NCI-H1417 (cell line): Measurements from ENCODE around the gene SEPHS1.
"Not testable (repeated sequence)": the region's sequence is repeated elsewhere in the genome, so short reads cannot be mapped to it uniquely, and the experiment has no call there.

Experiments used
- DNase-seq, 3 experiments: peaks; one replicate each; lab custom pipeline; 2025; lab: John Stamatoyannopoulos, UW

Gene SEPHS1

DNA sequence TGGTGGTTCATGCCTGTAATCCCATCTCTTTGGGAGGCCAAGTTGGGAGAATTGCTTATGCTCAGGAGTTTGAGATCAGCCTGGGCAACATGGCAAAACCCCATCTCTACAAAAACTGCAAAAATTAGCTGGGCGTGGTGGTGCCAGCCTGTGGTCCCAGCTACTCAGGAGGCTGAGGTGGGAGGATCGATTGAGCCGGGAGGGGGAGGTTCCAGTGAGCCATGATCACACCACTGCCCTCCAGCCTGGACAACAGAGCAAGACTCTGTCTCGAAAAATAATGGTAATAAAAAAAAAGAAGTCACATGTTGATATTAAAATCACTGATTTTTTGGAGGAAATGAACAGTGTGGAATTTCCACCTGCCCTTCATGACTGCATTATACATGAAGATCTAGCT is 64.0 kb downstream of the SEPHS1 start:
- no peak for DNase-seq

DNA sequence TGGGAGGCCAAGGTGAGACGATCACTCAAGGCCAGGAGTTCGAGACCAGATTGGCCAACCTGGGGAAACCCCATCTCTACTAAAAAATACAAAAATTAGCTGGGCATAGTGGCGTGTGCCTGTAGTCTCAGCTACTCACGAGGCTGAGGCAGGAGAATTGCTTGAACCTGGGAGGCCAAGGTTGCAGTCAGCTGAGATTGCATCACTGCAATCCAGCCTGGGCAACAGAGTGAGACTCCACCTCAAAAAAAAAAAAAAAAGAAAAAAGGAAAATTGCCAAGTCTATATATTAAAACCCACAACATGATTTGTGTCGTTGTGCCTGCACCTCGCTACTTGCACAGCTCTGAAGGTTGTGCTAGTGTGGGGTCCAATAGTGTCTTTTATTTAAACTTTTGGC is 65.7 kb downstream of the SEPHS1 start:
- DNase-seq: not testable (repeated sequence)

DNA sequence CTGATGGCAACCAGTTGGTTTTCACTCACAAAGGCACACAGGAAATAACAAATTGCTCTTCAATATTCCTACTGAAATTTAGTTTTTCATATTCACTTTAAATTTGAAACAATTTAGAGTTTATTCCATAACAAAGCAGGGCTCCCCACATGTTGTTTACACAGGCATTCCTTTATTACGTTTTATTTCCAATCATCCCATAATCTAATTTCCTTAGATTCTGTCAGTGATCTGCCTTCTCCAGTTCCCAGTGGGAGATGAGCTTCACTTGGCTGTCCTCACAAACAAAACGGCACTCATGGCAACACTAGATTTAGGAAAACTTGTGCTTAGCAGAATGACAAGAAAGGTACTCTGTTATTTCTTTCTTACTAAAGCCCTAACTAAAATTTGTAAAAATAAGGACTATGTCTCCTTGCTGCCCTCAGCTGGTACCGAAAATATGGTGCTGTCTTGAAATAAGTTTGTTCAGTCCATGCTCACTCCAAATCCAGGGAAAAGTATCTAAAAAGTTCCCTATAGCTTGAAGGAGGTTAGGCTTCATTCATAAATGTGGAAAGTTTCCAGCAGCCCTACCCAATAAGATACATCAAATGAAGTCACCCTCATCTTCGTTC is 71.2 kb downstream of the SEPHS1 start:
- no peak for DNase-seq

DNA sequence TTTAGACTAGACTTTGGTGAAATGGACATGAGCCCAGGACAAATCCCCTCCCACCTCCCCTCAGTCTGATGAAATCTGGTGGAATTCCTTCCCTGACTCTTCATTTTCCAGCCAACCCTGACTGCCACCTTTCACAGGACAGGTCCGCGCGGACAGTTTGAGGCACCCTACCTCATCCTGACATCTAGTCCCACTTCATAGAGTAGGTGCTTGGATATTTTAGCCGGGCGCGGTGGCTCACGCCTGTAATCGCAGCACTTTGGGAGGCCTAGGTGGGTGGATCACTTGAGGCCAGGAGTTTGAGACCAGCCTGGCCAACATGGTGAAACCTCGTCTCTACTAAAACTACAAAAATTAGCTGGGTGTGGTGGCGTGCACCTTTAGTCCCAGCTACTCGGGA is 71.9 kb downstream of the SEPHS1 start:
- DNase-seq: not testable (repeated sequence)

DNA sequence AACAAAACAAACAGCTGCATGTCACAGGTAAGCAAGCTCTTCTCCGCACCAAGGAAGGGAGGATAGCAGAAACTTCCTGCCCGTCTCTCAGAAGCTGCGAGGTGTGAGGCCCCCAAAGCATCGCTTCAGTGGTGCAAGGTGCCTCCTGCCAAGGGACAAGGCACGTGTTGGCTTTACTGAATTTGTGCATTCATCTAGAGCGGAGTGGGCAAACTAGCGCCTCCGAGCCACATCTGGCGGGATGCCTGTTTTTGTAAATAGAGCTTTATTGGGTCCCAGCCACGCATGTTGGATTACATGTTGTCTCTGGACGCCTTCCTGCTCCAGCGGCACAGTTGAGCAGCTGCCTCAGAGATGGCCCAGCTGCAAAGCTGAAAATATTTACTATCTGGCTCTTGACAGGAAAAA is 75.9 kb downstream of the SEPHS1 start:
- no peak for DNase-seq

DNA sequence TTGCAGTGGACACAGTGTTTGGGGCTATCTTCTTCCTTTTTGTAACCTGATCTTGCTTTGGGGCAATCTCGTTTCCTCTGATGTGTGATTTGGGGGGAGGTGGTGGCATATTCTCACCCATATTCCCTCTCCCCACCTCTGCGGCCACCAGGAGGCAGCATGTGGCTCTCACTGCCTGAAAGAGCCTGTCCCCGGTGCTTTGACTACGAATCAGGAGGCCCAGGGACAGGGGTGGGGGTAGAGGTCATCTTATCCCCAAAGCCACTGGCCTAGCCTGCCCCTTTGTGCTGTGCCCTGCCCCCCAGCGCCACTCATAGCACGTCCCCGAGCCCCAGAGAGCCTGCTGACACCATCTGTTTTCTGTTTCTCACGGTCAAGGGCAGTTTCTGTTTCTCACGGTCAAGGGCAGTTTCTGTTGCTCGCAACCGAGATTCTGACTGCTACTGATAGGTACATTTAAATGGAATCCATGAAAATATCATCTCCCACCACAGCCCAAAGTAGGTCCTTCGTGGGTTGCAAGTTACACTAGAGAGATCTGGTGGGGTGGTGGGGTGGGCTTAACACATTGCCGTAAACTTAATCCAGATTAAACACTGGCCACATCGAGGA is 76.4 kb downstream of the SEPHS1 start:
- DNase-seq: no peak

DNA sequence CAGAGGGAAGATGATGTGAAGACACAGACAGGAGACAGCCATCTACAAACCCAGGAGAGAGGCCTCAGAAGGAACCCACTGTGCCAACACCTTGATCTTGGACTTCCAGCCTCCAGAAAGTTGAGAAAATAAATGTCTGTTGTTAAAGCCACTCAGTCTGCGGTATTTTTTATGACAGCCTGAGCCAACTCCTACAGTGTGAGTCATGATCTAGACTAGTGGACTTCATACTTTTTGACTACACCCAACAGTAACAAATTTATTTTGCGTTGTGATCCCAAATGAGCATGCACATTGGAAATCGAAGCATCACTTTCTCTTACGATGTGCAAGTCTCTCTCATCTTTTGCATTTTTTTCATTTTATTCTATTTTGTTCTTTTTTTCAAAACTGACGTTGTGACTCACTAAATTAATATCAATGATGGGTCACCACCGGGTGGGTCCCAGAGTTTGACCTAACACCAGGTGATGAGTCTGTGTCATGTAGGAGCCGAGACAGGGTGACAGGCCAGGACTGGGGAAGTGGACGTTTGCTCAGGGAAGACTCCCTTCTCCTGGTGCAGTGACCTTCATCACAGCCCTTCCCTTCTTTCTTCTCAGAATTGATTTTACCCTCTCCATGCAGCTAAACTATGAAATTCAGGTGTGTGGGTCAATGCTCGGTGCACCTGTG is 77.1 kb downstream of the SEPHS1 start:
- DNase-seq: no peak

DNA sequence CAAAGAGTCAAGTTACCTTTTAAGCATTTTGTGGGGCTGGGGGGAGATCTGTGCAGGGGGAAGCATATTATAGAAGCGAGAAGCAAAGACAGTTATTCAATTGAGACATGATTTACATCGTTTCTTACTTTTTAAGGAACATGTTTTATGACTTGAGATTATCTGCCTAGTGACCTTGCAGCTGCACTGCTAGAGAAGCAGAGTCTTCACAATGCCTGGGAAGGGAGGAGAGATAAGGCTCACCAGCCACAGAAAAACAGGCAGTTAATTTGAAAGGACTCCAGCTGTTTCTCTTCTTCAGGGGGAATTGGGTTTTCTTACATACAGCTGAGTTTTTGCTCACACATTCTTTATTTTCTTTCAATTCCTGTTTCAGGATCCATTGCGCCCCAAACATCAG is 79.3 kb downstream of the SEPHS1 start:
- no peak for DNase-seq

DNA sequence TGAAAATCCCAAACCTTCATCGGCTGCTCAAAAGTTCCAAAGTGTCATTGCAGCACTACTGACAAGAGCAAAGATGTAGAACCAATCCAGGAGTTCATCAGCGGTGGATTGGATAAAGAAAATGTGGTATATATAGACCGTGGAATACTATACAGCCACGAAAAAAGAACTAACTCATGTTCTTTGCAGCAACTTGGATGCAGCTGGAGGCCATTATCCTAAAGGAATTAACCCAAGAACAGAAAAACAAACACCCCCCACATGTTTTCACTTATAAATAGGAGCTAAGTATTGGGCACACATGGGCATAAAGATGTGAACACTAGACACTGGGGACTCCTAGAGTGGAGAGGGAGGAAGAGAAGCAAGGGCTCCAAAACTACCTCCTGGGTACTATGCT is 79.8 kb downstream of the SEPHS1 start:
- DNase-seq: no peak
